Hippocampal formation (tissue), 2 donors: Measurements from ENCODE around the gene USP37.
"Not testable (repeated sequence)": the region's sequence is repeated elsewhere in the genome, so short reads cannot be mapped to it uniquely, and the experiment has no call there.

Experiments
- DNase-seq, 2 donors: peaks; one replicate each; lab custom pipeline; 2025; lab: John Stamatoyannopoulos, UW

USP37 gene

DNA sequence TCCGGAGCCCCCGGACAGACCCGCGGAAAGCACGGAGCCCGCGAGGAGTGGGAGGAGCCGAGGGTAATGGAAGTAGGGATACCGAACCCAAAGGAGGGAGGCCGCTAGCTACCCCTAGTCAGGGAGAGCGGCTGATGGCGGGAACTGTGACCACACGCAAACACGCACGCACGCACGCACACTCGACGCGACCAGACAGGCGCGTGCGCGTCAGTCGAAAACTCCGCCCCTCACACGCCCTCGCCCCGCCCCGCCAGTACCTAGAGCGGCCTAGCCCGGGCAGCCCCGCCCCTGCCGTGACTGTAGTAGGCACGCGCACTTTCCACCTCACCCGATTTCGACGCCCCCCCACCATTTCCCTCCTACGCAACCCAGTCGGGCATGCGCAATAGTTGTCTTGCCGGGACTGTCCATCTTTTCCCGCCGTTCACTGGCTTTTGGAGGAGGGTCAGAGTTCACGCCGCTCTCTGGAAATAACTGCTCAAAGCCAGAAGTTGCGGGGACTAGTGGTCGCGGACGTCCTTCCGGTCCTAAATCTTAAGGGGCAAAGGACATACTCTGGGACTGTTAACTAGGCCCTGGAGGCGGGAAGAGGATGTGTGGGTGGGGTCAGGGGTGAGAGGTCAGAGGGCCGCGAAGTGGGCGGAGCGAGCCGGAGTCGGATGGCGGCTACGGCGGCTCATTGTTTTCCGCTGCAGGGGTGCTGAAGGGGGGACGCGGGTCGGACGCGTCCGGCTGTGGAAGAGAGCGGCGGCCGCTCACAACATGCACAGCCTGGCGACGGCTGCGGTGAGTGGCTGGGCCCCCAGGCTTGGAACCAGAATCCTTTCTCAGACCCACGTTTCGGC, at the start of gene USP37, which contains the start of gene CNOT9:
USP37 (minus strand) TSS at position 162 of the 848 bp plus-strand sequence. CDS start 9,698 bp downstream, outside the sequence.
CNOT9 (plus strand) TSS at position 650 of the 848 bp plus-strand sequence; CDS start at position 766, 116 bp downstream.
- peak; percentile 96 to 98 for DNase-seq

GRCh38 chr2:218615868-218616315, 47.7 kb upstream of the USP37 start:
- DNase-seq, result no peak

- DNase-seq, result no peak
These were observed 39.4 kb upstream of the USP37 start, which contains the start of gene PLCD4 for GRCh38 chr2:218607436-218608115. PLCD4 (plus strand) TSS chr2:218607899; CDS start chr2:218615740, 7,841 bp downstream.

DNA sequence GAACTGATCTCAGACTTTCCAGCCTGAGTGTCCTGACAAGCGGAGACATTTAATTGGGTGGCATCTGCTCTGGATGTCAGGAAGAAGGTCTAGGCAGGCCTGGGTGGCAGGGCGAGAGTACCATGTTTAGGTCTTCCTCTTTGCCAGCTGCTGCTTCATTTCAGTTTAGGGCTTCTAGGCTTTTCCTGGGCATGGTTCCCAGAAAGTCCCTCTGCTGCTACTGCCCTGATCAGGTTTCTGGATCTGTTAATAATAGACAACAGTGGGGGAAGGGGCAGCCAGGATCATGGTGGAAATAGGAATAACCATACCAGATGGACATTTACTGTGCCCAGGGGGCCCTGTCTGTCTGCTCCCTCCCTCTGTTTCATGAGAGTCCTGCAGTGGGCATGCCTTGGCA, 37.3 kb upstream of the USP37 start:
- DNase-seq, result no peak

GRCh38 chr2:218585541-218585940, 17.4 kb upstream of the USP37 start:
- DNase-seq, result no peak

DNA sequence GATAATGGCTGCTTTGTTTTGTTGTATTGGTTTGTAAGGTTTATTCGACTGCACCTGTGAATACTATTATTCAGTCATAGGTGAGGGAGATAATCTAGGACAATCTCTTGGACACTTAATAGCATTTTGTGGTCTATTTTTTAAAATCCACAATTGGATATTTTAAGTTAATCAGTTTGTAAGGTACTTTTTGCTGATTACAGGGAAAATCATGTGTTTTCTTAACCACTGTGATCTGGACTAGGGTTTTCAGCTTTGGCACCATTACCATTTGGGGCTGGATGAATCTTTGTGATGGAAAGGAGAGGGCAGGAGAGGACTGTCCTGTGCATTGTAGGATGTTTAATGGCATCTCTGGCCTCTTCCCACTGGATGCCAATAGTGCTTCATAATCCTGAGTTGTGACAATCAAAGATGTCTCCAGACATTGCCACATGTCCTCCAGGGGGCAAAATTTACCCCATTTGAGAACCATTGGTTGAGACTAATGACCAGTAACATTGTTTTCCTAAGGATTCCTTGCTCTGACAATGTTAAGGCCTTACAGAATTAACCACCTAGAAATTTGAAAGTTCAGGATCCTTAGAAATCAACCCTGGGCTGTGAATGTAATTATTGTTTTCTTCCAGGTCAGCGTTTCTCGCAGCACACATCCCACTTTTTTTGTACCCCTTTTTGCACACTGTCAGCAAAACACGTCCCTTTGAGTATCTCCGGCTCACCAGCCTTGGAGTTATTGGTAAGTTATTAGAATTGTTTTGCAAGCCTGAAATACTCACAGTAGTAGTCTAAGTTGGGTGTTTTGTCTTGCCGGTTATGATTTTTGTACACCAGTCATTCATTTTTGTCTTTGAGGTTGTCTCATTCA, 16.1 kb upstream of the USP37 start:
- DNase-seq, result no peak

DNA sequence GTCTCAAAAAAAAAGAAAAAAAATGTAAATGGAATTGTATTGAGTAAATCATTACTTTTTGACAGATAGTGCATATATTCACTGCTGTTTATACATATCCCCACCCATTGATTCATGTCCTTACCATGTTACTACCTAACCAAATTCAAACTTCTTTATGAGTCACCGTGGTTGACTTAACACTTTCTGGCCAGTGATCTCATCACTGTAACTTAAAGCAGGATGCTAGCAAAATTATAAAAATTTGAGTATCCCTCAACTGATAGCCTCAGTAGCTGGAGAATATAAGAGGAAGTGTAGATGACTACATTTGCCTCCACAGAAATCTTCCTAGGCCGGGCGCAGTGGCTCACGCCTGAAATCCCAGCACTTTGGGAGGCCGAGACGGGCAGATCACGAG, 13.9 kb upstream of the USP37 start:
- DNase-seq, result no peak

DNA sequence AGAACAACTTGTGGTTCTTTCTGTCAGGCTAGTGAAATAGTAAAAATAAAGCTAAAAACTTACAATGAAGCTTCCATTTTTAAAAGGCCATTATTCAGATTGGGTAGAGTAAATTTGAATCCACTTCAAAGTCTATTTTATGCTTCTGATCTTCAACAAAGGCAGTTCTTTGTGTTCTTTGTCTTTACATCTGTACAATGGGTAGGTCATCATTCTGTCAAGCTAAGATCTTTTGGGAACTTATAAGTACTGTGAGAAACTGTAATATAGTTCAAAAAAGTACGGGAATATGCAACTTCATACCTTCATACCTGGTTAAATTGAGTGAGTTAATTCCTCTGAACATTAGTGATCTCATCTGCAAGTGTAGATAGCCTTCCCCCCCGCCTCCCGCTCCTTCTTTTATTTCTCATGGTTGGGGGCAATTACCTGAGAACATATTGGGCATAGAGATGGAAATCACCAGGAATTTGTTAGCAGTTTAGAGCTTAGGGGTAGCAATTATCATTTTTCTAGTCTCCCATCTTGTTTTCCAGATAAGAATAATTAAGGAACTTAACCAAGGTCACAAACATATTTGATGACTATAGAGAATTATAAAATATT, 10.2 kb upstream of the USP37 start:
- DNase-seq, result no peak

GRCh38 chr2:218577482-218578220, 9.5 kb upstream of the USP37 start:
- no peak for DNase-seq

DNA sequence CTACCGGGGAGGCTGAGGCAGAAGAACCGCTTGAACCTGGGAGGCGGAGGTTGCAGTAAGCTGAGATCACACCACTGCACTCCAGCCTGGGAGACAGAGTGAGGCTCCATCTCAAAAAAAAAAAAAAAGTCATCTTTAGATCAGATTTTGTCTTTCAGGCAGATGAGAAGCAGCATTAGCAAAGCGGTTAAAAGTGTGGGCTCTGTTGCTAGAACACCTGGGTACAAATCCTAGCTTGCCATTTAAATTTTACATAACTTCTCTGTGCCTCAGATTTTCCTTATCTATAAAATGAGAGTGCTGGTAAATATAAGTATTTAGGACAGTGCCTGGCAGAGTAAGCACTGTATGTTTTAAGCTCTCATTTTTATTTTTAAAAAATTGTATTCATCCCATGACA, 8.7 kb upstream of the USP37 start:
- DNase-seq, result no peak

DNA sequence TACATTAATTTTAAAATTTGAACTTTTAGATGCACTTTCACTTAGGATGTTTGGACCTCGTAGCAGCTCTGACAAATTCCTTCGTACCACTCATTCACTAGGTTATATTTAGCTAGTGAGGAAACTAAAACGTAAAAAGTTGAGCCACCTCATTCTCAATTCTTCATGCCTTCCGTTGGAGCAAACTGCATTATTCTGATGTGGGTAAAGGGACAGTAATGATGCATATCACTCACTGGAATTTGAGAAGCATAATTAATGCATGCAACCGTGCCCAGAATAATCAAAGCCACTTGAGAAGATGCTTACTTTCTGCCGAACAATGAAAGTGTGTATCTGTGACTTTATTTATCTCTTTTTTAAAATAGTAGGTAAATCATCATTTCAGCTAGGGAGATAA, 2.7 kb upstream of the USP37 start:
- no peak for DNase-seq

DNA sequence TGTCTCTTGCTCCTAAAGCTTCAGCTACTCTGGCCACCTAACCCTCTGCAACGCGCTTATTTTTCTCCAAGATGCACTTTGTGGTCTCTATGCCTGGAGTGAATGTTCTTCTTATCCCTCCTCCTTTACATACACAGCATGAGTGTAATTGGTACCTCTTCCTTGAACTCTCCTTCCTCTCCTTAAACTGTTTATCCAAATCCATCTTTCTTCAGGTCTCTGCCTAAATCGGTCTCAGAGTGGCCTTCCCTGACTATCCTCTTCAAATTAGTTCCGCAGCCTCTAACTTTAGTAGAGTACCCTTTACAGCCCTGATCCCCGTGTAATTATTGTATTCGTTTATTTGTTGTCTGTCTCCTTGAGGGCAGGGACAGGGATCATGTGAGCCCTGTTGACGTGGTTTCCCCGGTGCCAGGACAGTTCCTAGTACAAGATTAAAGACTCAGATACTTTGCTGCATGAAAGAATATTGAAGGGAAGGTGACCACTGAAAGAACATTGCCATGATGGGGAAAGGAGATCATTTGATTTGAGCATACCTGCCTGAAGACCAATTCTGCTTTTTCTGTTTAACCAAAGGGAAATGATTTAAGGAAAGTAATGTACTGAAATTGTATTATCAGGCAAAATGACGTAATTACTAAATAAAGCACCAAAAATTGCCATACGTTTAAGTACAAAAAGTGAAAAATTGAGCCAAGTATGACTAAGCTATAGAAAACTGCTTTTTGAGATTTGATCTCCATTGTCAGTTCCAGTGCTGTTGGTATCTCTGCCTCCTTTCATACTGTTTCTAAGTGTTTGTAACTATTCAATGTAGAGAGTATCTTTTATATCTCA, 1.7 kb upstream of the USP37 start:
- DNase-seq, result no peak

DNA sequence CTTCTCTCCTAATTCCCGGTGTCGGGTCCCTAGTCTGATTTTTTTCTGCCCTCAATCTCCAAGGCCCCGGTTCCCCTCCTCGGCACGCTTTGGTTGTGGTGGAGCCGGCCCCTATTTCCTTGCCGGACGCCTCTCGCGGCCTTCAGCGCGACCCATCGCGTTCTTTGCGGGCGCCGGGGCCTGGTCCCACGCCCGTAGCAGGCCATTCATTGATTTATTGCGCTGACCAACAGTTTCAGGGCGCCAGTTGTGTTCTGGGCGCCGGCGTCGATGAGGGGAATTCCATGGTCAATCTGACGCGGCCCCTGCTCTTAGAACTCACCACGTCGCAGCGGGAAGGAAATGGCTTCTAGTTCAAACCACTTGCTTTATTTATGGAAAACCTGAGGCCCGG, 884 bp upstream of the USP37 start:
- DNase-seq, result peak; percentile 39 to 47

GRCh38 chr2:218567797-218568189, 358 bp downstream of the USP37 start:
- DNase-seq, result no peak

GRCh38 chr2:218566296-218566695, 1.9 kb downstream of the USP37 start:
- no peak for DNase-seq

GRCh38 chr2:218564056-218564455, 4.1 kb downstream of the USP37 start:
- no peak for DNase-seq

- DNase-seq, result no peak
These were observed 9.2 kb downstream of the USP37 start for GRCh38 chr2:218558986-218559385.

GRCh38 chr2:218557941-218558340, 10.2 kb downstream of the USP37 start:
- no peak for DNase-seq

DNA sequence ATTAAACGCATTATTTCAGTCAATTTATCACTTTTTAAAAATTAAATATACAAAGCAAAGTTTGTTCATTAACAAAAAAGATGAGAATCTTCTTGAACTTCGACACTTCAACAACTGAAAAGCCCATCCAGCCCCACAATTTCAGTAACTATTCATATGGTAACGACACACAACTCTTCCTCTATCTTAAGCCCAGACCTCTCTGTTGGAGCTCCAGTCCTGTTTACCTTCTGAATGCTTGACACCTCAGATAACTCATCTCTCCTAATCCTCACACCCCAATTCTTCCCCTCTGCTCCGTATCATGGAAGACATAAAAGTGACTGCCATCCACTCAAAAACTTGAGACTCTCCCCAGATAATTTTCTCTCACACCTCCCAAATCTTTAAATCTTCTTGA, 12.6 kb downstream of the USP37 start:
- DNase-seq, result no peak

- DNase-seq, result not testable (repeated sequence)
These were observed 13.9 kb downstream of the USP37 start for GRCh38 chr2:218554225-218554624.
